HEK293 (cell line): ENCODE data around the gene STX4.

Experiments used
- CTCF ChIP-seq: fragments of 450-650 bp; formaldehyde crosslinking; IDR thresholded peaks from 2 replicates; pipeline ENCODE4 v1.5.1; 2016; ENCODE audit warnings: missing biosample characterization, missing genetic modification characterization
- GLIS2 ChIP-seq: fragments of 450-650 bp; formaldehyde crosslinking; IDR thresholded peaks from 2 replicates; pipeline ENCODE4 v1.5.1; 2016; ENCODE audit warnings: missing biosample characterization, missing genetic modification characterization
- HOXC10 ChIP-seq: sonication (generic); formaldehyde crosslinking; IDR thresholded peaks from 2 replicates; pipeline ENCODE4 v1.8.1; 2023; ENCODE audit warnings: mild to moderate bottlenecking, missing genetic modification reagents
- ZBTB10 ChIP-seq: fragments of 450-650 bp; formaldehyde crosslinking; IDR thresholded peaks from 2 replicates; pipeline ENCODE4 v1.5.1; 2016; ENCODE audit warnings: missing biosample characterization, missing genetic modification characterization

GRCh38 chr16:31081428-31082351 is 48.3 kb downstream of the STX4 start:
- TF ChIP-seq CTCF (tag by site-specific recombination) (no peak), HOXC10 (CRISPR knock-in tag) (no peak), ZBTB10 (tag by site-specific recombination) (no peak), GLIS2 (no peak)
